ENCODE results near the gene SLC45A3.

DNA sequence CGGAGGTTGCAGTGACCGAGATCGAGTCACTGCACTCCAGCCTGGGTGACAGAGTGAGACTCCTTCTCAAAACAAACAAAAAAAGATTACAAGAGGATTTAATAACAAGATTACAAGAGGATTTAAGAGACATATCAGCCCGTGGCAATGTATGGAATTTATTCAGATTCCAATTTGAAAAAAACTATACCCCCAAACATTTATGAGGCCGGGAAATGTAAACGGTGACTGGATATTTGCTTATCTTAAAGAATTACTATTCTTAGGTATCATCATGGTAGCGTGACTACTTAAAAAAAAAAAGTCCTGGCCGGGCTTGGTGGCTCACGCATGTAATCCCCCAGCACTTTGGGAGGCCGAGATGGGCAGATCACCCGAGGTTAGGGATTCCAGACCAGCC lies 27.3 kb downstream of the SLC45A3 start:
- TF ChIP-seq, protein P1, sequence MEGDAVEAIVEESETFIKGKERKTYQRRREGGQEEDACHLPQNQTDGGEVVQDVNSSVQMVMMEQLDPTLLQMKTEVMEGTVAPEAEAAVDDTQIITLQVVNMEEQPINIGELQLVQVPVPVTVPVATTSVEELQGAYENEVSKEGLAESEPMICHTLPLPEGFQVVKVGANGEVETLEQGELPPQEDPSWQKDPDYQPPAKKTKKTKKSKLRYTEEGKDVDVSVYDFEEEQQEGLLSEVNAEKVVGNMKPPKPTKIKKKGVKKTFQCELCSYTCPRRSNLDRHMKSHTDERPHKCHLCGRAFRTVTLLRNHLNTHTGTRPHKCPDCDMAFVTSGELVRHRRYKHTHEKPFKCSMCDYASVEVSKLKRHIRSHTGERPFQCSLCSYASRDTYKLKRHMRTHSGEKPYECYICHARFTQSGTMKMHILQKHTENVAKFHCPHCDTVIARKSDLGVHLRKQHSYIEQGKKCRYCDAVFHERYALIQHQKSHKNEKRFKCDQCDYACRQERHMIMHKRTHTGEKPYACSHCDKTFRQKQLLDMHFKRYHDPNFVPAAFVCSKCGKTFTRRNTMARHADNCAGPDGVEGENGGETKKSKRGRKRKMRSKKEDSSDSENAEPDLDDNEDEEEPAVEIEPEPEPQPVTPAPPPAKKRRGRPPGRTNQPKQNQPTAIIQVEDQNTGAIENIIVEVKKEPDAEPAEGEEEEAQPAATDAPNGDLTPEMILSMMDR (optimal IDR thresholded peaks at IDR 0.05 in 1 of 3, IDR thresholded peaks at IDR 0.05 in 1 of 3, conservative IDR thresholded peaks at IDR 0.05 in 1 of 3; ENCODE audit: extremely low read depth in 1 of 3, insufficient read depth in 2 of 3, low read length in 3 of 3) = no peak
- no peak for TF ChIP-seq EZH2 (IDR thresholded peaks at IDR 0.05; ENCODE audit: low read length)

Data from keratinocyte (primary cell).